Aorta (tissue), 5 donors: ENCODE measurements around the gene RRAS. TPM values are rescaled to one million over a fixed set of nuclear protein-coding genes. Genes with fewer than 3 reads are reported as not detected.
A peak's percentile ranks its signal among the peaks of the same experiment; 100 is the strongest.

Experiments used
- ATAC-seq: fragments of 200-7000 bp; cut with Tn5 transposase; one replicate; pipeline ENCODE4 v1.9.1; 2022; ENCODE audit warnings: moderate library complexity; ENCODE audit not compliant: low FRiP score
- DNase-seq, 2 donors: peaks; one replicate each; pipeline ENCODE4 v3.0.0-alpha.2; 2020
- H3K27ac ChIP-seq, 2 donors: one replicate each; pipeline ENCODE4 v1.5.1; 2013; ENCODE audit warnings: low read length in 2 of 2, mild to moderate bottlenecking in 2 of 2, moderate library complexity in 2 of 2, control low read depth in 1 of 2, inconsistent platforms in 1 of 2, low read depth in 1 of 2
- H3K27me3 ChIP-seq, 2 donors: one replicate each; pipeline ENCODE4 v1.6.1; 2013; ENCODE audit warnings: control low read depth in 1 of 2, low read length in 1 of 2, mild to moderate bottlenecking in 1 of 2, moderate library complexity in 1 of 2; ENCODE audit not compliant: insufficient read depth in 2 of 2, control insufficient read depth in 1 of 2
- H3K36me3 ChIP-seq, 2 donors: one replicate each; pipeline ENCODE4 v1.6.1; 2013; ENCODE audit warnings: control low read depth in 1 of 2, low read length in 1 of 2, mild to moderate bottlenecking in 1 of 2; ENCODE audit not compliant: insufficient read depth in 2 of 2, control insufficient read depth in 1 of 2
- H3K4me1 ChIP-seq, 2 donors: one replicate each; pipeline ENCODE4 v1.6.1; 2013; ENCODE audit warnings: low read length in 2 of 2, control low read depth in 1 of 2, mild to moderate bottlenecking in 1 of 2, moderate library complexity in 1 of 2; ENCODE audit not compliant: insufficient read depth in 2 of 2, control insufficient read depth in 1 of 2
- H3K4me3 ChIP-seq, 2 donors: one replicate each; pipeline ENCODE4 v1.5.1; 2013; ENCODE audit warnings: low read length in 2 of 2, control low read depth in 1 of 2, mild to moderate bottlenecking in 1 of 2
- H3K9me3 ChIP-seq: one replicate; pipeline ENCODE4 v1.6.1; 2013; ENCODE audit warnings: mild to moderate bottlenecking, low read length; ENCODE audit not compliant: control insufficient read depth
- WGBS, 2 donors: extraction: QIAGEN DNeasy Blood & Tissue Kit; methylation state at CpG; one replicate each; pipeline ENCODE4 v1.1.7; 2013; 5-methylcytosine and 5-hydroxymethylcytosine counted together
- intact Hi-C, 2 donors: fragments of 100-400 bp; cut with DNase I; formaldehyde crosslinking; loops; one replicate each; pipeline versions ENCODE4 v1.14.2 to v1.15.0; 2022
- polyA plus RNA-seq, 2 donors: library from polyadenylated mRNA; stranded (reverse); fragments of 200-250 nt; gene quantifications; one replicate each; pipeline ENCODE4 v1.2.3, GENCODE V29; 2013
- total RNA-seq, 2 donors: library from RNA; stranded (reverse); fragmentation: NEBNext Ultra II Directional; extraction: Animal tissue kit (Norgen Biotek cat#: 25700); gene quantifications; one replicate each; pipeline ENCODE4 v1.2.1, GENCODE V29; 2021
- donor health status: healthy with polysubstance abuse.
- donor health status: Bipolar disorder and iron deficiency.
- donor health status: DM: no; HTN: no; CAD: no.
- donor health status: DM: no; HTN: no; CAD: no.
- donor health status: DM: yes; HTN: yes; CAD: no.

The RRAS gene
- total and polyA plus RNA-seq, 4 donors, result 139 to 407 (median 243) TPM

DNA sequence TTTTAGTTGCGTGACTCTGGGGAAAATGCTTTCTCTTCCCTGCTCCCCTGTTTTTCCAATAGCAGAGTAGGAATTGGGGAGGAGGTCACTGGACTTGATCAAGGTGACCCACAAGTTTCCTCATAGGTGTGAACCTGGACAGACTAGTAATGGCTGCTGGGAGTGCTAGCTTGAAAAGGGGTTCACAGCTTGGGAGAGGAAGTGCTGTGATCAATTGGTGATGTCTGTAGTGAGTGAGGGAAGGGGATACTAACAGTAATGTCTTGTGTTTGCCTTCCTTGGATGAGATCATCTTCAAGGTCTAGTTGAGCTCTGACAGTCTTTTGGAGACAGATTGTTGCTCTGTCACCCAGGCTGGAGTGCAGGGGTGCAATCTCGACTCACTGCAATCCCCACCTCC lies 27.5 kb upstream of the RRAS start:
- ATAC-seq, result no peak
- Histone ChIP-seq H3K27me3 (no peaks in the 10 kb centered on the region), H3K36me3 (no peaks in the 10 kb centered on the region), H3K4me1 (no peaks in the 10 kb centered on the region), H3K4me3 (no peak overlapping the region), H3K27ac (no peak overlapping the region), H3K9me3 (no peaks in the 10 kb centered on the region)
- 92 to 95% methylated on average over 2 of the region's 2 CpGs for WGBS, 2 donors
- DNase-seq, result no peak
- intact Hi-C loops, result loop anchor here in 1 of 2 donors (5.0 kb wide), 2 partner anchors 75 to 155 kb away; partner anchors contain the start of genes FCGRT and PRR12

DNA sequence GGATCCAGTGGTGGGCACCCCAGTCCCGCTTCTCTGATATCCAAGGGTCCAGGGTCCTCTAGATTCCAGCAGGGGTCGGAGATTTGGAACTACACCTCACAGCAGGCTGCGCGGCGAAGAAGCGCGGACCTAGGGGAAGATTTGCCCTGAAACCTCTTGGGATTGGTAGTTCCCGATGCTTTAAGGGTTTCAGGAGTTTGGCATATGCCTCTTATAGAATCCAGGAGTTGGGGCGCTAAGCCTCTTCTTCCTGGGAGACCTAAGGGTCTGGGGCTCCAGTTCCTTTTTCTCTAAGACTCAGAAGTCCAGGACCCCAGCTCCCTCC lies 26.1 kb upstream of the RRAS start:
- Histone ChIP-seq H3K27me3 (no peaks in the 10 kb centered on the region), H3K27ac (no peak overlapping the region), H3K4me1 (no peaks in the 10 kb centered on the region), H3K4me3 (peak overlapping the region; percentile 18 to 49), H3K9me3 (no peaks in the 10 kb centered on the region), H3K36me3 (no peaks in the 10 kb centered on the region)
- 0 to 1% methylated on average over 9 of the region's 9 CpGs for WGBS, 2 donors
- no peak for DNase-seq
- no peak for ATAC-seq
- intact Hi-C loops, result loop anchor here in 1 of 2 donors (5.0 kb wide), 2 partner anchors 74 to 154 kb away; partner anchors contain the start of genes FCGRT and PRR12

GRCh38 chr19:49665351-49666119 lies 25.6 kb upstream of the RRAS start, which contains the start of the genes BCL2L12 and IRF3:
TSS of gene BCL2L12 (plus strand) at chr19:49665933. CDS start at chr19:49666693, 760 bp downstream.
TSS of gene IRF3 (minus strand) at chr19:49665857. CDS start at chr19:49664838, 1,019 bp downstream.
- peak; percentile 99 to 100 for DNase-seq
- H3K36me3 ChIP-seq, result no peaks in the 10 kb centered on the region
- peak within 1 kb of the TSS; percentile 49 to 50 for H3K4me3 ChIP-seq
- H3K27ac ChIP-seq, result peak within 1 kb of the TSS in 1 of 2 donors; percentile 80
- intact Hi-C loops, result loop anchor here (1.0 to 5.0 kb wide), 4 partner anchors 27 to 153 kb away; partner anchors contain the start of genes PRR12 (in 2 of the 2) and FCGRT (in 1 of the 2)
- no peaks in the 10 kb centered on the region for H3K9me3 ChIP-seq
- 0% methylated on average over 50 of the region's 50 CpGs for WGBS, 2 donors
- no peaks in the 10 kb centered on the region for H3K27me3 ChIP-seq
- ATAC-seq, result peak; percentile 95
- H3K4me1 ChIP-seq, result no peaks in the 10 kb centered on the region

DNA sequence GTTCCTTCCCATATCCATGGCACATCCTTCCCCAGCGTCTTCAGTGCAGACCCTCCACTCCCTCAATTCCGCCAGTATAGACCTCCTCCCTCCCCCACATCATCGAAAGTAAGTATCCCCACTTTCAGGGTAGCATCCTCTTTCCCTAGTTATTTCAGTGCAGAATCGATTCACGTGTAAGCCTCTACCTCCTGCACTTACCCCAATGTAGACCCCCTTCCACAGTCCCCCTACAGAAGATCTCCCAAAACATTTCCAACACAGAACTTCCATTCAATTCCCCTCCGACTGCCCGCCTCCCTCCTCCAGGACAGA lies 25.1 kb upstream of the RRAS start:
- WGBS, 2 donors, result 0 to 1% methylated on average over 7 of the region's 7 CpGs
- peak overlapping the region; percentile 6 to 50 for H3K4me3 ChIP-seq

DNA sequence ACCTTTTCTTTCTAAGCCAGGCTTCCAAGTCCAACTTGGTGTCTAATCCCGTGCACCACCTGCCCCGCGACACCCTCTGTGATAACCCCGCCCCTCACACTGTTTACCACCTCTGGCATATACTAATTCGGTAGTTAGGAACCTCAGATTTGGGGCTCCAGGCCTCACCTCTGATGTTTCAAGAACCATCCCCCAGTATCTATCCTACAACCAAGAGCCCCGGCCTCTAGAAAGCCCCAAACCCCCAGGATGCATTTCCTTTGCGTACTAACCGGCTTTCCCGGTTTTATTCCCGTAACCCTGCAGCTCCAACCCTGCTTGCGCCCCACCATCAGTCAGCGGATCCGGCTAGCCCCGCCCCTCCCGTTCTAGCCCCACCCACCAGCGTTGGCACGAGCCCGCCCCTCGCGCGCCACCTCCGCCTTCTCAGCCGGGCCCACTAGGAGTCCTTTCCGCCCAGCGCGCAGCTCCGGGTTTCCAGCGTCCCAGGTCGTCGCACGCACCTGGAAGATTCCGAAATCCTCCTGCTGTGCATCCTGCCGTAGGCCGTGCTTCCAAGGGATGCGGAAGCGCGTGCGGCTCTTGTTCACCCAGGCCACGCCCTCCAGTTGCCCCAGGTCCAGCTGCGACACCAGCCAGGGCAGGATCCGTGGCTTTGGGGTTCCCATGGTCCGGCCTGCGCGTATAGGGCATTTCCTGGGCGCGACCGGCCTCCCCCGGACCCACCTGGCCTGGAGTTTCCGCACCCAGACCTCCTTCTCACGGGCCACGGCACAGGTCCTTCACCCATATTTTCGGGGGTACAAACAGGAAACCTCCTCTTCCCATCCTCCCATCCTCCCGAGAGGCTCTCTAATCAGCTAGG lies 24.5 kb upstream of the RRAS start:
- peak; percentile 92 for ATAC-seq
- 1% methylated on average over 53 of the region's 53 CpGs for WGBS, 2 donors
- H3K4me3 ChIP-seq, result peak overlapping the region; percentile 6 to 50
- H3K27me3 ChIP-seq, result no peaks in the 10 kb centered on the region
- H3K36me3 ChIP-seq, result no peaks in the 10 kb centered on the region
- peak overlapping the region in 1 of 2 donors; percentile 80 for H3K27ac ChIP-seq
- H3K9me3 ChIP-seq, result no peaks in the 10 kb centered on the region
- peak; percentile 95 to 98 for DNase-seq
- H3K4me1 ChIP-seq, result no peaks in the 10 kb centered on the region
- intact Hi-C loops, result loop anchor here (1.0 to 5.0 kb wide), 4 partner anchors 26 to 152 kb away; partner anchors contain the start of genes PRR12 (in 2 of the 2) and FCGRT (in 1 of the 2)

More for the DNA sequence above, 25.1 kb upstream of the RRAS start:
- no peak for DNase-seq
- peak overlapping the region in 1 of 2 donors; percentile 80 for H3K27ac ChIP-seq
- no peaks in the 10 kb centered on the region for H3K9me3 ChIP-seq
- H3K36me3 ChIP-seq, result no peaks in the 10 kb centered on the region
- H3K4me1 ChIP-seq, result no peaks in the 10 kb centered on the region
- H3K27me3 ChIP-seq, result no peaks in the 10 kb centered on the region
- intact Hi-C loops, result loop anchor here (1.0 to 5.0 kb wide), 4 partner anchors 27 to 153 kb away; partner anchors contain the start of genes PRR12 (in 2 of the 2) and FCGRT (in 1 of the 2)
- ATAC-seq, result peak; percentile 0

DNA sequence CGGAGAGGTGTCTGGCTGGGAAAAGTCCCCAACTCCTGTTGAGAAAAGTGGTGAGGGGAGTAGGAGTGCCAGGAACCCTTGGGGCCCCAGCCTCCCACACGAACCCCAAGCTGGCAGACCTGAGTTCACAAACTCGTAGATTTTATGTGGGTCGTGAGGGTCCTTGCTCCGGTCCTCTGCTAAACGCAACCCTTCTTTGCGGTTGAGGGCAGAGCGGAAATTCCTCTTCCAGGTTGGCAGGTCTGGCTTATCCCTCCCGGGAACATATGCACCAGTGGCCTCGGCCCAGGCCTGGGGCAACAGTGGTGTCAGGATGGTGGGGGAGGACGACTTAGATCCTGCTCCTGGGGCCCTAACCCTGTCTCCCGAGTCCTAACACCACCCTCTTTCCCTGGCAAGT lies 23.3 kb upstream of the RRAS start:
- no peaks in the 10 kb centered on the region for H3K9me3 ChIP-seq
- H3K4me1 ChIP-seq, result no peaks in the 10 kb centered on the region
- no peaks in the 10 kb centered on the region for H3K27me3 ChIP-seq
- intact Hi-C loops, result no loop called here
- DNase-seq (no peak), ATAC-seq (no peak)
- no peak overlapping the region for H3K27ac ChIP-seq
- peaks cover 0 to 2% of the 10 kb centered on the region in 2 donors for H3K36me3 ChIP-seq
- WGBS, 2 donors, result 84 to 86% methylated on average over 12 of the region's 12 CpGs
- no peak overlapping the region for H3K4me3 ChIP-seq

- ATAC-seq, result no peak
- 84 to 87% methylated on average over 16 of the region's 16 CpGs for WGBS, 2 donors
- Histone ChIP-seq H3K9me3 (no peaks in the 10 kb centered on the region), H3K27ac (no peak overlapping the region), H3K27me3 (no peaks in the 10 kb centered on the region), H3K4me3 (no peak overlapping the region), H3K4me1 (no peaks in the 10 kb centered on the region), H3K36me3 (peaks cover 0 to 2% of the 10 kb centered on the region in 2 donors)
- no peak for DNase-seq
- intact Hi-C loops, result no loop called here
Measured at GRCh38 chr19:49662011-49662410, 22.1 kb upstream of the RRAS start.

GRCh38 chr19:49660338-49660961 lies 20.5 kb upstream of the RRAS start:
- no peaks in the 10 kb centered on the region for H3K27me3 ChIP-seq
- H3K4me3 ChIP-seq, result no peak overlapping the region
- H3K27ac ChIP-seq, result no peak overlapping the region
- H3K4me1 ChIP-seq, result no peaks in the 10 kb centered on the region
- H3K36me3 ChIP-seq, result peaks cover 0 to 2% of the 10 kb centered on the region in 2 donors
- no peak for ATAC-seq
- 82 to 83% methylated on average over 15 of the region's 15 CpGs for WGBS, 2 donors
- H3K9me3 ChIP-seq, result no peaks in the 10 kb centered on the region
- DNase-seq, result no peak
- intact Hi-C loops, result no loop called here
